ENCODE data around the gene GALR1.

Gene GALR1

DNA sequence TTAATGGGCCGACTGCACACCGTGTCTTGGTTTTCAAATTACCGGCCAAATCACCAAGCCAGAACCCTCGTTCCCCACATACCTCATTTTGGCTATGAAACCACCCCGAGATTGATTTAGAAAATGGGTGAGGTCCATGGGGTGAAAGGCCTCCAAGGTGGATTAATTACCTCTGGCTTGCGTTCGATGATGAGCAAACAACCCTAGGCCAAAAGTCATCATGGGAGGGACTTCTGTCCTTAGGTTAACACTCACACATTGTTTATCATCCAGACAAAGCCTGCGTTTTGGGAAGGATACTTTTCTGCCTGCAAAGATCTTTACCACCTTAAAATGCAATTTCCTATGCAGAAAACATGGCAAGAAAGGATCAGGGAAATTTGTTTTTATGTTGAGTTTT lies 48.5 kb downstream of the GALR1 start:
- TF ChIP-seq, protein P1, sequence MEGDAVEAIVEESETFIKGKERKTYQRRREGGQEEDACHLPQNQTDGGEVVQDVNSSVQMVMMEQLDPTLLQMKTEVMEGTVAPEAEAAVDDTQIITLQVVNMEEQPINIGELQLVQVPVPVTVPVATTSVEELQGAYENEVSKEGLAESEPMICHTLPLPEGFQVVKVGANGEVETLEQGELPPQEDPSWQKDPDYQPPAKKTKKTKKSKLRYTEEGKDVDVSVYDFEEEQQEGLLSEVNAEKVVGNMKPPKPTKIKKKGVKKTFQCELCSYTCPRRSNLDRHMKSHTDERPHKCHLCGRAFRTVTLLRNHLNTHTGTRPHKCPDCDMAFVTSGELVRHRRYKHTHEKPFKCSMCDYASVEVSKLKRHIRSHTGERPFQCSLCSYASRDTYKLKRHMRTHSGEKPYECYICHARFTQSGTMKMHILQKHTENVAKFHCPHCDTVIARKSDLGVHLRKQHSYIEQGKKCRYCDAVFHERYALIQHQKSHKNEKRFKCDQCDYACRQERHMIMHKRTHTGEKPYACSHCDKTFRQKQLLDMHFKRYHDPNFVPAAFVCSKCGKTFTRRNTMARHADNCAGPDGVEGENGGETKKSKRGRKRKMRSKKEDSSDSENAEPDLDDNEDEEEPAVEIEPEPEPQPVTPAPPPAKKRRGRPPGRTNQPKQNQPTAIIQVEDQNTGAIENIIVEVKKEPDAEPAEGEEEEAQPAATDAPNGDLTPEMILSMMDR (IDR thresholded peaks at IDR 0.05; ENCODE audit: insufficient read depth, low read length, missing control alignments), result no peak
- ChIA-PET POLR2A (no interaction called here), CTCF (no interaction called here)
- DNase-seq (ENCODE audit: low read depth, low spot score), result no peak
- no peak overlapping the region for H3K4me3 ChIP-seq (ENCODE audit: low read depth, low read length)

DNA sequence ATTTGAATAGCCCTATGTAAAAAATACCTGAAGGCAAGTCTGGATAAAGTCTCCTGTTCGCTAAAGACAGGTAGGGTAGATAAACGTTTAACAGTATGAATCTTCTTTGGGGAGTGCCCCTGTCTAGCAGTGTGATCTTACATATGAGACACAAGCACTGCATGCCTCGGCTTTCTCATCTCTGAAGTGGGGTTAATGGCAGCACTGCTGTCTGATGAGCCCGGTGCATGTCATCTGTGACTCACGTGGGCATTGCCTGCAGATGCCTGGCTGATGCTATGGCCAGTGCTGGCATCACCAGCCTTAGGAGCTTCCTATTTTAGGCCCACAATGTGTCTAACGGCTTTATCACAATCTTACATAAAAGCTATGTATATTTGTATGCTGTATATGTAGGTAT lies 50.1 kb downstream of the GALR1 start:
- no peak overlapping the region for H3K4me3 ChIP-seq (ENCODE audit: low read depth, low read length)
- ChIA-PET CTCF (no interaction called here), POLR2A (no interaction called here)
- no peak for DNase-seq (ENCODE audit: low read depth, low spot score)
- TF ChIP-seq, protein P1 (IDR thresholded peaks at IDR 0.05; ENCODE audit: insufficient read depth, low read length, missing control alignments), result no peak

DNA sequence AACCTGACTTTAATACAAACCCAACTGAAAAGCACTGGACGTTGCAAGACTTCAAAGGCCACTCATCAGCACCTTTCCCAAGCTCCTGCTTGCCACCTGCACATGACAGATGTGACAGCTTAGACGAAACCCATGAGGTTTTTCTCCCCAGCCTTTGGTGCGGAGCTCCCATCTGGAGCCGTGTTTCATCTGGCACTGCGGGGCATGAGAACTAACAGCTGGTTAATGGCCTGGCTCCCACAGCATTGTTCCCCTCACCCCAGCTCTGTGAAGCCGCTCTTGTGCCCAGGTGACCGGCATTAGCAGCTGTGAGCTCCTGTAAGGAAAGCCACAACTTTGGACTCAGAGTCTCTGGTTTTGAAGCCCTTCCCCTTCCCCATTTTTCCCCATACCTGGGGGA lies 50.9 kb downstream of the GALR1 start:
- POLR2A ChIA-PET, result no interaction called here
- CTCF ChIA-PET, result no interaction called here
- H3K4me3 ChIP-seq (ENCODE audit: low read depth, low read length), result no peak overlapping the region
- DNase-seq (ENCODE audit: low read depth, low spot score), result no peak
- TF ChIP-seq, protein P1 (IDR thresholded peaks at IDR 0.05; ENCODE audit: insufficient read depth, low read length, missing control alignments), result no peak

DNA sequence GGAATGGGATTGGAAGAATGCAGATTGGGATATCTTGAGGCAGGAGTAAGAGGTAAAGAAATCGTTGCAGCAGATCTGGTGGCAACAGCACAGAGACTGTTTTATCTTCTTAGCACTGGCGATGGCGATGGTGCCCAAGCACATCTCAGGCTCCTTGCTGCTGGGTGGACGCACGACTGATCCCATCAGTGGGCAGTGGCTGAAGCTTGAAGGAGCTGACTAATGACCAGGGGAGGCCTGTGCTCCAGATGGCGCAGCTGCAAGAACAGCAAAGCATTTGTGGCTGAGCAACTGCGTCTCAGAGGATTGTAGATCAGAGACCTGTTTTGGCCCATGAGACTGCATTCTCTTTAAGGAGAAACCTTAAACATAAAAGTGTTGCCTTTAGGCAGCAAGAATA lies 54.6 kb downstream of the GALR1 start:
- POLR2A ChIA-PET, result no interaction called here
- CTCF ChIA-PET, result no interaction called here
- TF ChIP-seq, protein P1 (IDR thresholded peaks at IDR 0.05; ENCODE audit: insufficient read depth, low read length, missing control alignments), result no peak
- no peak for DNase-seq (ENCODE audit: low read depth, low spot score)
- no peak overlapping the region for H3K4me3 ChIP-seq (ENCODE audit: low read depth, low read length)

DNA sequence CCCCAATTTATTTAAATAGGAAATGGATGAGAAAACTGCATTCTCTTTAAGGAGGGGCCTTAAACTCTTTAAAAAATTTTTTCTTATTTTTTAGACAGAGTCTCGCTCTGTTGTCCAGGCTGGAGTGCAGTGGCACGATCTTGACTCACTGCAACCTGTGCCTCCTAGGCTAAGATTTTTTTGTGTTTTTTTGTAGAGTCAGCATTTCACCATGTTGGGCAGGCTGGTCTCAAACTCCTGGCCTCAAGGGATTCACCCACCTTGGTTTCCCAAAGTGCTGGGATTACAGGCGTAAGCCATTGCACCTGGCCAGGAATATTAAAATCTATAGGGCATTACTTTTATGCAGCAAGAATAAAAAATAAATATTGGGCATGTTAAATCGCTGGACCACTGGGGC lies 56.0 kb downstream of the GALR1 start:
- TF ChIP-seq, protein P1 (IDR thresholded peaks at IDR 0.05; ENCODE audit: insufficient read depth, low read length, missing control alignments), result no peak
- DNase-seq (ENCODE audit: low read depth, low spot score), result no peak
- ChIA-PET POLR2A (no interaction called here), CTCF (no interaction called here)
- H3K4me3 ChIP-seq (ENCODE audit: low read depth, low read length), result no peak overlapping the region

DNA sequence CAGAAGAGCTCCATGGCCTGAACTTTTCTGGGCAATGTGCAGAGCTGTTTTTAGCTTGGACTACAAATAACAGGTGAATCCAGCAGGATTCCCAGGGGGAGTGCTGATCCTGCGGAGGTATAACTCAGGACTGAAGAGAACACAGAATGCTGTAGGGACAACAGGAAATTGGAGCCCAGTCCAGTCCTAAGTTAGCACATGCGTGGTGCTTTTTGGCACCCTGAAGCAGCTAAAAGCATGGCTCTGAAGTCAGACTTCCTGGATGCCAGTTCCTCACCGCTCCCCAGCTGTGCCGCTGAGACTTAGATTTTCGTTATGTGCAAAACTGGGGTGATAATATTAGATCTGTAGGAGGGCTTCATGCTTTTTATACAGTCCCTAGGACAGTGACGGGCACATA lies 58.6 kb downstream of the GALR1 start:
- ChIA-PET POLR2A (no interaction called here), CTCF (no interaction called here)
- H3K4me3 ChIP-seq (ENCODE audit: low read depth, low read length), result no peak overlapping the region
- no peak for DNase-seq (ENCODE audit: low read depth, low spot score)
- TF ChIP-seq, protein P1 (IDR thresholded peaks at IDR 0.05; ENCODE audit: insufficient read depth, low read length, missing control alignments), result no peak
